Measurements from ENCODE around the gene POU2AF1.

POU2AF1 gene

GRCh38 chr11:111355101-111355500 lies 24.0 kb downstream of the POU2AF1 start:
- TF ChIP-seq TEAD4 (IDR thresholded peaks at IDR 0.05) (no peak), FOXM1 (IDR thresholded peaks at IDR 0.05; ENCODE audit: borderline replicate concordance, low read depth) (no peak), NFIC (IDR thresholded peaks at IDR 0.05) (no peak), ZBTB7A (IDR thresholded peaks at IDR 0.05; ENCODE audit: low read depth) (no peak), TCF12 (IDR thresholded peaks at IDR 0.05; ENCODE audit: low read depth) (no peak), EGR1 (IDR thresholded peaks at IDR 0.05) (no peak), TAF1 (IDR thresholded peaks at IDR 0.05; ENCODE audit: low read depth) (no peak), YY1 (IDR thresholded peaks at IDR 0.05; ENCODE audit: low read depth) (no peak), RAD21 (IDR thresholded peaks at IDR 0.05; ENCODE audit: low read depth) (no peak), CREB1 (IDR thresholded peaks at IDR 0.05; ENCODE audit: low read depth) (no peak)
- TF ChIP-seq, protein P1, sequence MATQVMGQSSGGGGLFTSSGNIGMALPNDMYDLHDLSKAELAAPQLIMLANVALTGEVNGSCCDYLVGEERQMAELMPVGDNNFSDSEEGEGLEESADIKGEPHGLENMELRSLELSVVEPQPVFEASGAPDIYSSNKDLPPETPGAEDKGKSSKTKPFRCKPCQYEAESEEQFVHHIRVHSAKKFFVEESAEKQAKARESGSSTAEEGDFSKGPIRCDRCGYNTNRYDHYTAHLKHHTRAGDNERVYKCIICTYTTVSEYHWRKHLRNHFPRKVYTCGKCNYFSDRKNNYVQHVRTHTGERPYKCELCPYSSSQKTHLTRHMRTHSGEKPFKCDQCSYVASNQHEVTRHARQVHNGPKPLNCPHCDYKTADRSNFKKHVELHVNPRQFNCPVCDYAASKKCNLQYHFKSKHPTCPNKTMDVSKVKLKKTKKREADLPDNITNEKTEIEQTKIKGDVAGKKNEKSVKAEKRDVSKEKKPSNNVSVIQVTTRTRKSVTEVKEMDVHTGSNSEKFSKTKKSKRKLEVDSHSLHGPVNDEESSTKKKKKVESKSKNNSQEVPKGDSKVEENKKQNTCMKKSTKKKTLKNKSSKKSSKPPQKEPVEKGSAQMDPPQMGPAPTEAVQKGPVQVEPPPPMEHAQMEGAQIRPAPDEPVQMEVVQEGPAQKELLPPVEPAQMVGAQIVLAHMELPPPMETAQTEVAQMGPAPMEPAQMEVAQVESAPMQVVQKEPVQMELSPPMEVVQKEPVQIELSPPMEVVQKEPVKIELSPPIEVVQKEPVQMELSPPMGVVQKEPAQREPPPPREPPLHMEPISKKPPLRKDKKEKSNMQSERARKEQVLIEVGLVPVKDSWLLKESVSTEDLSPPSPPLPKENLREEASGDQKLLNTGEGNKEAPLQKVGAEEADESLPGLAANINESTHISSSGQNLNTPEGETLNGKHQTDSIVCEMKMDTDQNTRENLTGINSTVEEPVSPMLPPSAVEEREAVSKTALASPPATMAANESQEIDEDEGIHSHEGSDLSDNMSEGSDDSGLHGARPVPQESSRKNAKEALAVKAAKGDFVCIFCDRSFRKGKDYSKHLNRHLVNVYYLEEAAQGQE (IDR thresholded peaks at IDR 0.05; ENCODE audit: low read depth) = no peak

DNA sequence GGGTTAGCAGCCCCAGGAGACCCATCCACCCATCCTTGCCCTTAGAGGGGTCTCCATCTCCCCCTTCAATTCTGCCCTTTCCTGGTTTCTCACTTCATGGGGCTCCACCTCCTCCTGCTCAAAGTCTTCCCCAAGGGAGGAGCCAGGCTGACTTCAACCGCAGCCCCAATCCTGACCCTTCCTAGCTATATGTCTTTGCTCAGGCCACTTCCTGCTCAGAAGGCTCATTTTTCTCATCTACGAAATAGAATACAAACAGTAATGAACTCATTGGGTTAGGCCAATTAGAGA lies 24.5 kb downstream of the POU2AF1 start:
- TF ChIP-seq, protein P1 (IDR thresholded peaks at IDR 0.05; ENCODE audit: low read depth) = no peak
- TF ChIP-seq TCF12 (IDR thresholded peaks at IDR 0.05; ENCODE audit: low read depth) (no peak), MAX (IDR thresholded peaks at IDR 0.05) (no peak), CEBPB (IDR thresholded peaks at IDR 0.05) (no peak), EP300 (IDR thresholded peaks at IDR 0.05; ENCODE audit: borderline replicate concordance) (no peak)

- TF ChIP-seq ZBTB7A (IDR thresholded peaks at IDR 0.05; ENCODE audit: low read depth) = no peak
- no peak for TF ChIP-seq TEAD4 (IDR thresholded peaks at IDR 0.05)
- no peak for TF ChIP-seq MAX (IDR thresholded peaks at IDR 0.05)
- TF ChIP-seq CEBPB (IDR thresholded peaks at IDR 0.05) = no peak
- no peak for TF ChIP-seq YY1 (IDR thresholded peaks at IDR 0.05; ENCODE audit: low read depth)
- no peak for TF ChIP-seq NFIC (IDR thresholded peaks at IDR 0.05)
- TF ChIP-seq TAF1 (IDR thresholded peaks at IDR 0.05; ENCODE audit: low read depth) = no peak
- no peak for TF ChIP-seq FOXM1 (IDR thresholded peaks at IDR 0.05; ENCODE audit: borderline replicate concordance, low read depth)
- TF ChIP-seq USF1 (IDR thresholded peaks at IDR 0.05) = no peak
- no peak for TF ChIP-seq CREB1 (IDR thresholded peaks at IDR 0.05; ENCODE audit: low read depth)
- TF ChIP-seq TCF12 (IDR thresholded peaks at IDR 0.05; ENCODE audit: low read depth) = no peak
- TF ChIP-seq, protein P1 (IDR thresholded peaks at IDR 0.05; ENCODE audit: low read depth) = no peak
- TF ChIP-seq EP300 (IDR thresholded peaks at IDR 0.05; ENCODE audit: borderline replicate concordance) = no peak
- TF ChIP-seq RAD21 (IDR thresholded peaks at IDR 0.05; ENCODE audit: low read depth) = no peak
- no peak for TF ChIP-seq EGR1 (IDR thresholded peaks at IDR 0.05)
These were observed 25.1 kb downstream of the POU2AF1 start for GRCh38 chr11:111353776-111354600.

DNA sequence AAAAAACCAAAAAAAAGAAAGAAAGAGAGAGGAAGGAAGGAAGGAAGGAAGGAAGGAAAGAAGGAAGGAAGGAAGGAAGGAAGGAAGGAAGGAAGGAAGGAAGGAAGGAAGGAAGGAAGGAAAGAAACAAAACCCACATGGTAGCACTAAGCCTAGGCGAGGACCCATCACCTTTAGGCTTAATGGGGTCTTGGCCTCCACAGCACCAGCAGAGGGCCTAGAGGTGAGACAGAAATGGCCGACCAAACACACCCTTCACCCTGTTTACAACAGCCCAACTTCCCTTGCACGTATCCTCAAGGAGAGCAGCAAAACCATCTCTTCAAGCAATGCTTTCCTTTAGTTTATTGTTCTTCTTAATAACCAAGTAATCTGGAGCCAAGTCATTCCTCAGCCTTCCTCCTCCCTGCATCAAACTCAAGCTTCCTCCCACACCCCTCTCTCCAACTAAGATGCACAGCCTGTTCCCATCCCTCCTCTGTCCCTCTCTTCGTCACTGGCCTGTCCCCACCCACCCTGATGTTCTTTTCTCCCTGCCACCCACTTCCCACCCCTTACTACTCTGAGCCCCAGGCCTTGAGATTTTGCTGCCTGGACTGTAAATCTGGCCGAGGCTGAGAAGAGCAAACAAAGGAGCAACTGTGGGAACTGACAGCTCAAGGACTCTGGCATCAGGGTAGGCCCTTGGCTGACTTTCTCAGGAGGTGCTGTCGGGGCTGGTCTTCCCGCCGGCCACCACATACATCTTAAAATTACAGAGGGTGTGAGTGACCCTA lies 26.0 kb downstream of the POU2AF1 start:
- TF ChIP-seq CREB1 (IDR thresholded peaks at IDR 0.05; ENCODE audit: low read depth) = no peak
- no peak for TF ChIP-seq CEBPB (IDR thresholded peaks at IDR 0.05)
- no peak for TF ChIP-seq FOXM1 (IDR thresholded peaks at IDR 0.05; ENCODE audit: borderline replicate concordance, low read depth)
- TF ChIP-seq MAX (IDR thresholded peaks at IDR 0.05) = no peak
- no peak for TF ChIP-seq TAF1 (IDR thresholded peaks at IDR 0.05; ENCODE audit: low read depth)
- no peak for TF ChIP-seq USF1 (IDR thresholded peaks at IDR 0.05)
- TF ChIP-seq TEAD4 (IDR thresholded peaks at IDR 0.05) = no peak
- no peak for TF ChIP-seq NFIC (IDR thresholded peaks at IDR 0.05)
- TF ChIP-seq, protein P1 (IDR thresholded peaks at IDR 0.05; ENCODE audit: low read depth) = no peak
- TF ChIP-seq EGR1 (IDR thresholded peaks at IDR 0.05) = no peak
- no peak for TF ChIP-seq TCF12 (IDR thresholded peaks at IDR 0.05; ENCODE audit: low read depth)
- TF ChIP-seq YY1 (IDR thresholded peaks at IDR 0.05; ENCODE audit: low read depth) = no peak
- no peak for TF ChIP-seq ZBTB7A (IDR thresholded peaks at IDR 0.05; ENCODE audit: low read depth)
- no peak for TF ChIP-seq RAD21 (IDR thresholded peaks at IDR 0.05; ENCODE audit: low read depth)
- no peak for TF ChIP-seq EP300 (IDR thresholded peaks at IDR 0.05; ENCODE audit: borderline replicate concordance)
